Measurements from ENCODE around the gene ATF4.

Gene ATF4

DNA sequence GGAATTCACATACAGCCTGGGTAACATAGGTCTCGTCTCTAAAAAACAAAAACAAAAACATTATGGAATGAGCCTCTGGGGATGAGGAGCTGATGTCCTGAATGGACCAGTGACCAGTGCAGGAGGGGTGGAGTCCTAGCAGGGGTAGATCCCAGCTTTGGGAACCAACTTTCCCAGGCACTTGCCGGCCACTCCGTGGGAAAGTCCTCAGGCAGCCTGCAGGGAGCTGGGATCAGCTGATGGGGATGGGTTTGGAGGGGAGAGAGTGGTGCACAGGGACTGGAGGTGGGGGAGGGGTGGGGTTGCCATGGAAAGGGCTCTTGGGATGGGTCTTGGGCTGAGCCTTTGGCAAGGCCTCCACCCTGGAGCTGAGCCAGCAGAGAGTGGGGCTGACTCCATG, 44.5 kb upstream of the ATF4 start:
- TF ChIP-seq, protein P1, sequence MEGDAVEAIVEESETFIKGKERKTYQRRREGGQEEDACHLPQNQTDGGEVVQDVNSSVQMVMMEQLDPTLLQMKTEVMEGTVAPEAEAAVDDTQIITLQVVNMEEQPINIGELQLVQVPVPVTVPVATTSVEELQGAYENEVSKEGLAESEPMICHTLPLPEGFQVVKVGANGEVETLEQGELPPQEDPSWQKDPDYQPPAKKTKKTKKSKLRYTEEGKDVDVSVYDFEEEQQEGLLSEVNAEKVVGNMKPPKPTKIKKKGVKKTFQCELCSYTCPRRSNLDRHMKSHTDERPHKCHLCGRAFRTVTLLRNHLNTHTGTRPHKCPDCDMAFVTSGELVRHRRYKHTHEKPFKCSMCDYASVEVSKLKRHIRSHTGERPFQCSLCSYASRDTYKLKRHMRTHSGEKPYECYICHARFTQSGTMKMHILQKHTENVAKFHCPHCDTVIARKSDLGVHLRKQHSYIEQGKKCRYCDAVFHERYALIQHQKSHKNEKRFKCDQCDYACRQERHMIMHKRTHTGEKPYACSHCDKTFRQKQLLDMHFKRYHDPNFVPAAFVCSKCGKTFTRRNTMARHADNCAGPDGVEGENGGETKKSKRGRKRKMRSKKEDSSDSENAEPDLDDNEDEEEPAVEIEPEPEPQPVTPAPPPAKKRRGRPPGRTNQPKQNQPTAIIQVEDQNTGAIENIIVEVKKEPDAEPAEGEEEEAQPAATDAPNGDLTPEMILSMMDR (IDR thresholded peaks at IDR 0.05; ENCODE audit: control insufficient read depth, extremely low read depth, insufficient read depth): no peak
- DNase-seq (ENCODE audit: low read depth): no peak
- H3K4me3 ChIP-seq (ENCODE audit: low read depth, low read length): no peak overlapping the region

DNA sequence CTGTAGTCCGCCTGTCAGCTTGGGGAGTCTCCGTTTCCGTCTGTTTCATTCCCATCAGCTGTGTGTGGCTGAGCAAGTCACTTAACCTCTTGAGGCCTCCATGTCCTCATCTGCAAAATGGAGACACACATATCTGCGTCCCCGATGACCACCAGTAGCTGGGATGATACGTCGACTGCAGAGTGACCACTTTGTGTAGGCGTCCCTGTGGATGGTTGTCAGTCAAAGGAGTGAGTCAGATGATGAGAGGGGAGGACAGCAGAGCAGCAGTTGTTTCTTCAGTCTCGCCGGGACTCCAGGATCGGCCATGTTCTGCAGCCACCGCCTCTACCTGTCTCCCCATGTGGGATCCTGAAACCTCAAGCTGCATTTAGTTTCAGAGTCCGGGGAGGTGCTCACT, 43.7 kb upstream of the ATF4 start:
- TF ChIP-seq, protein P1 (IDR thresholded peaks at IDR 0.05; ENCODE audit: control insufficient read depth, extremely low read depth, insufficient read depth): no peak
- DNase-seq (ENCODE audit: low read depth): no peak
- H3K4me3 ChIP-seq (ENCODE audit: low read depth, low read length): no peak overlapping the region

DNA sequence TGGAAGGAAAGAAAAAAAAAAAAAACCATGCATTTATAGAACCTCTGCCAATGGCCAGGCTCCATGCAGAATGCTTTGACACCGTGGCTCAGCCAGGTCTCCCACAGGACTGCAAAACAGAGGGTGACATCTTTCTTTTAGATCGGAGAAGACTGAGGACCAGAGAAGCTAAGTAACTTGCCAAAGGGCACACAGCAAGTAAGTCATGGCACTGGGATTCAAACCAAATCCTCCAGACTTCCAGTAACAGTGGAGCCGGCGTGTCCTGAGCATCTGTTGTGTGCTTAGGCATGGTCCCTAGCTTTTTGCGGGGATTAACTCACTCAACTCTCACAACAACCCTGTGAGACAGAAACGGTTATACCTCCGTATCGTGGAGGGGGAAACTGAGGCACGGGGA, 42.8 kb upstream of the ATF4 start:
- DNase-seq (ENCODE audit: low read depth): no peak
- TF ChIP-seq, protein P1 (IDR thresholded peaks at IDR 0.05; ENCODE audit: control insufficient read depth, extremely low read depth, insufficient read depth): no peak
- H3K4me3 ChIP-seq (ENCODE audit: low read depth, low read length): no peak overlapping the region

DNA sequence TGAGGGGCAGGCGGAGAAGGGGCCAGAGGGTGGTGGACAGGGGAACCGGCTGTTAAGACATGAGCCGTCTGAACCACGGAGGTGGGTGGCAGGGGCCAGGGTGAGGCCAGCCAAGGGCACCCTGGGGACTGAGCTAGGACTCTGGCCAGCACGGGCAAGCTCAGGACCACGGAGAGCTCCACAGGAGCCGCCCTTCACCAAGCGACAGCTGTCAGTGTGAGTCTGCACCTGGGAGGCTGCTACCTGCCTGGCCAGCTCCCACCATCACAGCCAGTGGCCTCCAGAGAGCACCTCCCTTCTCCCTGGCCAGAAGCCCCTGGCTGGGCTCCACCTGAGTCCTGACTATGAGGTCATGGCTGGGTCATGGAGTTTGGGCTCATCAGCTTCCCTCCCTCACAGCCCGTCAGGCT, 41.9 kb upstream of the ATF4 start:
- no peak overlapping the region for H3K4me3 ChIP-seq (ENCODE audit: low read depth, low read length)
- DNase-seq (ENCODE audit: low read depth): peak; percentile 34
- TF ChIP-seq, protein P1 (IDR thresholded peaks at IDR 0.05; ENCODE audit: control insufficient read depth, extremely low read depth, insufficient read depth): no peak

GRCh38 chr22:39479254-39479653, 41.1 kb upstream of the ATF4 start:
- TF ChIP-seq, protein P1 (IDR thresholded peaks at IDR 0.05; ENCODE audit: control insufficient read depth, extremely low read depth, insufficient read depth): no peak

GRCh38 chr22:39480557-39480956, 39.8 kb upstream of the ATF4 start:
- H3K4me3 ChIP-seq (ENCODE audit: low read depth, low read length): no peak overlapping the region
- no peak for DNase-seq (ENCODE audit: low read depth)
- TF ChIP-seq, protein P1 (IDR thresholded peaks at IDR 0.05; ENCODE audit: control insufficient read depth, extremely low read depth, insufficient read depth): no peak

More at GRCh38 chr22:39479254-39479653, 41.1 kb upstream of the ATF4 start:
- no peak overlapping the region for H3K4me3 ChIP-seq (ENCODE audit: low read depth, low read length)
- no peak for DNase-seq (ENCODE audit: low read depth)

DNA sequence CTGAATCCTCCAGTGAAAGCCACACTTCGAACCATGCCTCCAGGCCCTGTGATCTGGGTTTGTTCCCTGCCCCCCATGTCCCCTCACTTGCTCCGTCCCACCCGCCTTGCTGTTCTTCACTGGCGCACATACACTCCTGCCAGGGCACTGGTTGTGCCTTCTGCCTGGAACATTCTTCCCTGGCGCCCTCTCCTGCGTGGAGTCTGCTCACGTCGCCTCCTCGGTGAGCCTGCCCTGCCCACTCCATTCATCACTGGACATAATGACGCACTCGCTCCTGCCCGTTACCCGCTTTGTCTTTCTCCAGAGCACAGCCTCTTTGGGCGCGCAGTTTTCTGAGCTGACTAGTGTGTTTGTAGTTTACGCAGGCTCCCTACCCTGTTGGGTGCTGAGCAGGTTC, 39.3 kb upstream of the ATF4 start:
- TF ChIP-seq, protein P1 (IDR thresholded peaks at IDR 0.05; ENCODE audit: control insufficient read depth, extremely low read depth, insufficient read depth): no peak
- H3K4me3 ChIP-seq (ENCODE audit: low read depth, low read length): no peak overlapping the region

More for the DNA sequence above, 39.3 kb upstream of the ATF4 start:
- DNase-seq (ENCODE audit: low read depth): no peak

Measured in LNCaP clone FGC (cell line).